ENCODE data around the gene LIPH. TPM values are rescaled to one million over a fixed set of nuclear protein-coding genes. Genes with fewer than 3 reads are reported as not detected.
A peak's percentile ranks its signal among the peaks of the same experiment; 100 is the strongest.

The LIPH gene
- total RNA-seq, 1 donor from 2014 or later, result not detected

DNA sequence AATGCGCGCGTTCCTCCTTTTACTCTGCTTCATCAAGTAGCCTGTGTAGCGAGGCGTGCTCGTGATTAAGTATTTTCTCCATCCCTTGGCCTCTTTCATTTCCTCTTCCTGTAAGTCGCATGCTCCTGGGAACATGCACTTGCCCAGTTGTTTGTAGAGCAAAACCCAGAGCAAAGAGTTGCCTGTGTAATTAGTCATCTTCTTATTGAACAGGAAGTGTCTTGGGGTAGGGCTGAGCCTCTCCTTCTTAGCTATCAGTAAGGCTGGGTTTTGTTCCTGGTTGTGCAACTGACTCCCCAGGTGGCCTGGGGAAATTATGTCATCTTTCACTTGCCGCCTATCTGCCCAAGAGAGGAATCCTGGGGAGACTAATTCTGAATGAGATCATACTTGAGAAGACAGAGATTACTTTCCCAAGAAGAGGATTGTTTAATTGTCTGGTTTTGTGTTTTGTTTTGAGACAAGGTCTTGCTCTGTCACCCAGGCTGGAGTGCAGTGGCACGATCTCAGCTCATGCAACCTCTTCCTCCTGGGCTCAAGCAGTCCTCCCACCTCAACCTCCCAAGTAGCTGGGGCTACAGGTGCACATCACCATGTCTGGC lies 14.9 kb downstream of the LIPH start:
- peak; percentile 95 for ATAC-seq (ENCODE audit: low read depth)
- no peak for DNase-seq
- Mint-ChIP-seq H3K4me3 (peak overlapping the region; percentile 17), H3K36me3 (ENCODE audit: low read depth) (no peaks in the 10 kb centered on the region), H3K4me1 (peaks cover 11% of the 10 kb centered on the region), H3K27ac (peak overlapping the region; percentile 54), H3K27me3 (no peaks in the 10 kb centered on the region), H3K9me3 (no peaks in the 10 kb centered on the region)
- ChIA-PET POLR2A (interaction anchor here (1.0 kb wide), 1 partner anchor 49 kb away, joined by 3 read pairs; the partner anchor contains the start of gene SENP2), CTCF (no interaction called here)
- TF ChIP-seq, protein P1, sequence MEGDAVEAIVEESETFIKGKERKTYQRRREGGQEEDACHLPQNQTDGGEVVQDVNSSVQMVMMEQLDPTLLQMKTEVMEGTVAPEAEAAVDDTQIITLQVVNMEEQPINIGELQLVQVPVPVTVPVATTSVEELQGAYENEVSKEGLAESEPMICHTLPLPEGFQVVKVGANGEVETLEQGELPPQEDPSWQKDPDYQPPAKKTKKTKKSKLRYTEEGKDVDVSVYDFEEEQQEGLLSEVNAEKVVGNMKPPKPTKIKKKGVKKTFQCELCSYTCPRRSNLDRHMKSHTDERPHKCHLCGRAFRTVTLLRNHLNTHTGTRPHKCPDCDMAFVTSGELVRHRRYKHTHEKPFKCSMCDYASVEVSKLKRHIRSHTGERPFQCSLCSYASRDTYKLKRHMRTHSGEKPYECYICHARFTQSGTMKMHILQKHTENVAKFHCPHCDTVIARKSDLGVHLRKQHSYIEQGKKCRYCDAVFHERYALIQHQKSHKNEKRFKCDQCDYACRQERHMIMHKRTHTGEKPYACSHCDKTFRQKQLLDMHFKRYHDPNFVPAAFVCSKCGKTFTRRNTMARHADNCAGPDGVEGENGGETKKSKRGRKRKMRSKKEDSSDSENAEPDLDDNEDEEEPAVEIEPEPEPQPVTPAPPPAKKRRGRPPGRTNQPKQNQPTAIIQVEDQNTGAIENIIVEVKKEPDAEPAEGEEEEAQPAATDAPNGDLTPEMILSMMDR (IDR thresholded peaks at IDR 0.05), result no peak
- intact Hi-C loops (cut with micrococcal nuclease), result no loop called here

DNA sequence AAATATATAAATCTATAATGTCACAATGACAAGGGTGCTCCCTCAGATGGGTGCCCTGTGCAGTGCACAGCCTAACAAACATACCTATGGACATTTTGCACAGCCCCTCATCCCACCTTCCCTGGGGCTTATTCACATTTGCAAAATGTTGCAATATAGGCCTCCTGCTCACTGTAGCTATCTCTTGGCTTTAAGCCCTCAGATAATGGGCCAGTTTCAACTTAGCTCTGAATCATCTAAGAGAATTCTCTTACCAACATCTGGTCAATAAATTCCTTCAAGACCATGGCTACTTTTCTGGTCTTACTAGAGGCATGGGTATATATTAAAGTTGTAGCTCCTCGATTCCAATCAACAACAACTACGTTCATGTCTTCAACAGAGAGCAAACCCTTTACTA lies 17.9 kb downstream of the LIPH start:
- CTCF ChIA-PET, result no interaction called here
- intact Hi-C loops (cut with micrococcal nuclease), result no loop called here
- H3K4me1 Mint-ChIP-seq, result peaks cover 11% of the 10 kb centered on the region
- DNase-seq (no peak), ATAC-seq (ENCODE audit: low read depth) (no peak)
- H3K27me3 Mint-ChIP-seq, result no peaks in the 10 kb centered on the region
- H3K9me3 Mint-ChIP-seq, result no peaks in the 10 kb centered on the region
- H3K27ac Mint-ChIP-seq, result no peak overlapping the region
- no peaks in the 10 kb centered on the region for H3K36me3 Mint-ChIP-seq (ENCODE audit: low read depth)
- TF ChIP-seq, protein P1 (IDR thresholded peaks at IDR 0.05), result no peak
- H3K4me3 Mint-ChIP-seq, result no peak overlapping the region
- POLR2A ChIA-PET, result no interaction called here

DNA sequence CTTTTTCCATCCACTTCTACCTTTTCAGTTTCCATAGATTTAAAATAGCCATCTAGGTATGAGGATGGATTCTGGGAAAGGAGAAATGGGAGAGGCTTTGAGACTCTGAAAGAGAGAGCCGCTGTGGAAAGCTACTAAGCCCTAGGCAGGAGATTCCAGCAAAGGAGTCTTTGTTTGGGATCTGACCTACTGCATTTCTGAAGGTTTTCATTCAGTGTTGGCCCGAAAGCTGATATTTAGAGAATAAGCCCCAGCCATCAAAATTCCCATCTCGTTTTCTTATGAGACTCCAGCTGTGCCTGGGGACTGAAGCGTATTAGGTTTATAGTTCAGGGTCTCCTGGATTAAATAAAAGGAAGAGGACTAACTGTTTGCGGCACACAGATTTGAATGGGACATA lies 19.5 kb downstream of the LIPH start:
- TF ChIP-seq, protein P1 (IDR thresholded peaks at IDR 0.05), result no peak
- no peak for DNase-seq
- H3K4me3 Mint-ChIP-seq, result no peak overlapping the region
- H3K27ac Mint-ChIP-seq, result no peak overlapping the region
- CTCF ChIA-PET, result no interaction called here
- peaks cover 10% of the 10 kb centered on the region for H3K4me1 Mint-ChIP-seq
- intact Hi-C loops (cut with micrococcal nuclease), result no loop called here
- POLR2A ChIA-PET, result no interaction called here
- no peaks in the 10 kb centered on the region for H3K27me3 Mint-ChIP-seq
- no peak for ATAC-seq (ENCODE audit: low read depth)
- H3K36me3 Mint-ChIP-seq (ENCODE audit: low read depth), result no peaks in the 10 kb centered on the region
- H3K9me3 Mint-ChIP-seq, result no peaks in the 10 kb centered on the region

DNA sequence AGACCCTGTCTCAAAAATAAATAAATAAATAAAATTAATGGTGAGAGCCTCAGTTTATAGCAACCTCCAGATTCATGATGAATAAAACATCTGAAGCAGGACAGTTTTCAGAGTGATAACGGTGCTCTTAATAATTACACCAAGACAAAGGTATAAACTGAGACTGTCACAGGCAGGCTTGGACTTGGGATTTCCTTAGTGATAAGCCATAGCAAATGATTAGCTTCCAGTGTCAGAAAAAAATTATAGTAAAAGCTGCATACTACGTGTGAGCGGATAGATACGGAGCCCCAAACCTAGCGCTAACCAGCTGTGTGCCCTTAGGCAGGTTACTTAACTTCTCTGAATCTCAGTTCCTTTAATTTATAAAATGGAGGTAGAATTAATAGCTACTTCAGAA lies 21.5 kb downstream of the LIPH start:
- ChIA-PET CTCF (no interaction called here), POLR2A (no interaction called here)
- Mint-ChIP-seq H3K4me1 (no peaks in the 10 kb centered on the region), H3K27ac (no peak overlapping the region), H3K4me3 (no peak overlapping the region), H3K36me3 (ENCODE audit: low read depth) (no peaks in the 10 kb centered on the region), H3K9me3 (no peaks in the 10 kb centered on the region), H3K27me3 (peaks cover 3% of the 10 kb centered on the region)
- intact Hi-C loops (cut with micrococcal nuclease), result no loop called here
- TF ChIP-seq, protein P1 (IDR thresholded peaks at IDR 0.05), result no peak
- DNase-seq (no peak), ATAC-seq (ENCODE audit: low read depth) (no peak)

DNA sequence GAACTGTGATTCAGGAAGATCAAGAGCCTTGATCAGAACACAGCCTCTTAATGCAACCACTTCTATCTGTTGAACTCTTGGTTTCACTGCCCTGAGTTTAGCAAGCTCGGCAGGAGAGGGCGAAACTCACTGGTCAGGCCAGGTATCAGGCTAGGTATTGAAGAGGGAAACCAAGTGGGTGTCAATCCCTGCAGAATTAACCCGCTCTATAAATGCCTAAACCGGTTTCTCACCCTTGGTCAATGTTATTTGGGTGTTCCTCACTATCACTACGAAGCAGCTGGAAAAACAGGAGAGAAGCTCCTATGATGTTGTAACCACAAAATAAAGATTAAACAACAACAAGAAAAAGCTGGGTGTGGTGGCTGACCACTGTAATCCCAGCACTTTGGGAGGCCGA lies 23.9 kb downstream of the LIPH start:
- ChIA-PET CTCF (interaction anchor here (1.9 kb wide), 1 partner anchor 30 kb away, joined by 4 read pairs; no protein-coding TSS in a partner anchor), POLR2A (interaction anchor here (0.6 kb wide), 1 partner anchor 1510 kb away, joined by 4 read pairs; no protein-coding TSS in a partner anchor)
- Mint-ChIP-seq H3K9me3 (no peaks in the 10 kb centered on the region), H3K27me3 (peaks cover 13% of the 10 kb centered on the region), H3K27ac (no peak overlapping the region), H3K36me3 (ENCODE audit: low read depth) (no peaks in the 10 kb centered on the region), H3K4me1 (no peaks in the 10 kb centered on the region), H3K4me3 (no peak overlapping the region)
- no peak for ATAC-seq (ENCODE audit: low read depth)
- TF ChIP-seq, protein P1 (IDR thresholded peaks at IDR 0.05), result no peak
- intact Hi-C loops (cut with micrococcal nuclease), result no loop called here
- DNase-seq, result no peak
